ENCODE results near the gene CNNM1.

The CNNM1 gene

GRCh38 chr10:99425204-99425603, 96.0 kb downstream of the CNNM1 start:
- Histone ChIP-seq H3K27me3 (no peaks in the 10 kb centered on the region), H3K4me1 (peaks cover 20% of the 10 kb centered on the region), H3K9ac (no peak overlapping the region), H3K36me3 (peaks cover 36% of the 10 kb centered on the region), H3K4me2 (no peak overlapping the region), H3K9me3 (no peaks in the 10 kb centered on the region), H4K20me1 (peaks cover 6% of the 10 kb centered on the region; the same call in 1 of the 2 replicates), H3K27ac (no peak overlapping the region), H3K4me3 (no peak overlapping the region)
- TF ChIP-seq Cebpa-rat (IDR thresholded peaks at IDR 0.05) = no peak

- H3K9me3 ChIP-seq = no peaks in the 10 kb centered on the region
- no peak for TF ChIP-seq Cebpa-rat (IDR thresholded peaks at IDR 0.05)
- H3K9ac ChIP-seq = no peak overlapping the region
- H3K27me3 ChIP-seq = no peaks in the 10 kb centered on the region
- H3K27ac ChIP-seq = no peak overlapping the region
- peaks cover 24% of the 10 kb centered on the region for H3K4me1 ChIP-seq
- peaks cover 26% of the 10 kb centered on the region for H3K36me3 ChIP-seq
- H3K4me3 ChIP-seq = no peak overlapping the region
- H4K20me1 ChIP-seq = peaks cover 6% of the 10 kb centered on the region; the same call in 1 of the 2 replicates
- no peak overlapping the region for H3K4me2 ChIP-seq
Observed at GRCh38 chr10:99426689-99427088, 97.5 kb downstream of the CNNM1 start.

- Histone ChIP-seq H3K27ac (no peak overlapping the region), H3K9me3 (no peaks in the 10 kb centered on the region), H3K36me3 (peaks cover 26% of the 10 kb centered on the region), H3K9ac (no peak overlapping the region), H3K27me3 (no peaks in the 10 kb centered on the region), H3K4me3 (no peak overlapping the region), H3K4me2 (no peak overlapping the region), H4K20me1 (peaks cover 6% of the 10 kb centered on the region; the same call in 1 of the 2 replicates), H3K4me1 (peaks cover 28% of the 10 kb centered on the region)
- TF ChIP-seq Cebpa-rat (IDR thresholded peaks at IDR 0.05) = no peak
Observed at GRCh38 chr10:99427566-99428190, 98.5 kb downstream of the CNNM1 start.

- peak overlapping the region; percentile 79 for H3K27ac ChIP-seq
- TF ChIP-seq Cebpa-rat (IDR thresholded peaks at IDR 0.05) = no peak
- H3K9me3 ChIP-seq = no peaks in the 10 kb centered on the region
Observed at GRCh38 chr10:99429517-99430095, 100.5 kb downstream of the CNNM1 start.

GRCh38 chr10:99430116-99430450, 100.9 kb downstream of the CNNM1 start:
- peak overlapping the region; percentile 92 for H3K4me2 ChIP-seq
- H3K9me3 ChIP-seq = no peaks in the 10 kb centered on the region
- H3K27me3 ChIP-seq = no peaks in the 10 kb centered on the region
- H3K4me1 ChIP-seq = peaks cover 35% of the 10 kb centered on the region
- H4K20me1 ChIP-seq = peaks cover 13% of the 10 kb centered on the region; the same call in 1 of the 2 replicates
- peaks cover 24% of the 10 kb centered on the region for H3K36me3 ChIP-seq
- no peak for TF ChIP-seq Cebpa-rat (IDR thresholded peaks at IDR 0.05)
- peak overlapping the region; percentile 77 for H3K9ac ChIP-seq
- peak overlapping the region; percentile 88 for H3K4me3 ChIP-seq
- peak overlapping the region; percentile 79 for H3K27ac ChIP-seq

More at GRCh38 chr10:99429517-99430095, 100.5 kb downstream of the CNNM1 start:
- peak overlapping the region; percentile 88 for H3K4me3 ChIP-seq
- H3K27me3 ChIP-seq = no peaks in the 10 kb centered on the region
- peaks cover 13% of the 10 kb centered on the region; the same call in 1 of the 2 replicates for H4K20me1 ChIP-seq
- H3K4me1 ChIP-seq = peaks cover 35% of the 10 kb centered on the region
- peak overlapping the region; percentile 92 for H3K4me2 ChIP-seq
- H3K36me3 ChIP-seq = peaks cover 28% of the 10 kb centered on the region
- H3K9ac ChIP-seq = peak overlapping the region; percentile 77

- peaks cover 18% of the 10 kb centered on the region for H3K36me3 ChIP-seq
- H3K27ac ChIP-seq = peak within 1 kb of the TSS; percentile 88
- peak within 1 kb of the TSS; percentile 90 for H3K9ac ChIP-seq
- peak within 1 kb of the TSS; percentile 88 for H3K4me3 ChIP-seq
- no peaks in the 10 kb centered on the region for H3K27me3 ChIP-seq
- H4K20me1 ChIP-seq = peaks cover 13% of the 10 kb centered on the region; the same call in 1 of the 2 replicates
- no peaks in the 10 kb centered on the region for H3K9me3 ChIP-seq
- peak; percentile 98 for TF ChIP-seq Cebpa-rat (IDR thresholded peaks at IDR 0.05)
- H3K4me1 ChIP-seq = peaks cover 35% of the 10 kb centered on the region
- H3K4me2 ChIP-seq = peak within 1 kb of the TSS; percentile 92
Observed at GRCh38 chr10:99430451-99431189, 101.5 kb downstream of the CNNM1 start, which contains the start of gene GOT1. Gene GOT1 (minus strand): TSS chr10:99430624. CDS start chr10:99430565, 59 bp downstream.

- Histone ChIP-seq H3K27ac (peak overlapping the region; percentile 88), H3K9ac (peak overlapping the region; percentile 90), H4K20me1 (peaks cover 7% of the 10 kb centered on the region; the same call in 1 of the 2 replicates), H3K4me3 (peak overlapping the region; percentile 88), H3K27me3 (no peaks in the 10 kb centered on the region), H3K9me3 (no peaks in the 10 kb centered on the region), H3K36me3 (peaks cover 12% of the 10 kb centered on the region; the same call in 1 of the 2 replicates), H3K4me2 (peak overlapping the region; percentile 89), H3K4me1 (peaks cover 31% of the 10 kb centered on the region)
- TF ChIP-seq Cebpa-rat (IDR thresholded peaks at IDR 0.05) = no peak
Observed at GRCh38 chr10:99431190-99431760, 102.1 kb downstream of the CNNM1 start.

- H4K20me1 ChIP-seq = peaks cover 7% of the 10 kb centered on the region; the same call in 1 of the 2 replicates
- peak overlapping the region; percentile 89 for H3K4me2 ChIP-seq
- no peaks in the 10 kb centered on the region for H3K27me3 ChIP-seq
- H3K4me3 ChIP-seq = peak overlapping the region; percentile 88
- H3K4me1 ChIP-seq = peaks cover 30% of the 10 kb centered on the region
- H3K36me3 ChIP-seq = peaks cover 12% of the 10 kb centered on the region; the same call in 1 of the 2 replicates
- H3K9ac ChIP-seq = no peak overlapping the region
- TF ChIP-seq Cebpa-rat (IDR thresholded peaks at IDR 0.05) = no peak
- no peak overlapping the region for H3K27ac ChIP-seq
- H3K9me3 ChIP-seq = no peaks in the 10 kb centered on the region
Observed at GRCh38 chr10:99432047-99432446, 102.9 kb downstream of the CNNM1 start.

- peaks cover 7% of the 10 kb centered on the region; the same call in 1 of the 2 replicates for H4K20me1 ChIP-seq
- H3K36me3 ChIP-seq = peaks cover 8% of the 10 kb centered on the region; the same call in 1 of the 2 replicates
- H3K4me3 ChIP-seq = no peak overlapping the region
- H3K27me3 ChIP-seq = no peaks in the 10 kb centered on the region
- H3K9ac ChIP-seq = no peak overlapping the region
- H3K27ac ChIP-seq = no peak overlapping the region
- no peaks in the 10 kb centered on the region for H3K9me3 ChIP-seq
- peaks cover 30% of the 10 kb centered on the region for H3K4me1 ChIP-seq
- H3K4me2 ChIP-seq = no peak overlapping the region
- TF ChIP-seq Cebpa-rat (IDR thresholded peaks at IDR 0.05) = no peak
Observed at GRCh38 chr10:99432881-99433280, 103.7 kb downstream of the CNNM1 start.
